K562 (cell line): ENCODE measurements around the gene PRR7. TPM values are rescaled to one million over a fixed set of nuclear protein-coding genes. Genes with fewer than 3 reads are reported as not detected.
A peak's percentile ranks its signal among the peaks of the same experiment; 100 is the strongest.

Source experiments
- CBFB ChIP-seq: sonication (generic); formaldehyde crosslinking; IDR thresholded peaks from 2 replicates; pipeline ENCODE4 v1.4.0; 2020; ENCODE audit warnings: mild to moderate bottlenecking, missing genetic modification reagents
- KHSRP ChIP-seq: fragments of 450-650 bp; IDR thresholded peaks from 2 replicates; pipeline ENCODE4 v1.6.1; 2017
- LEF1 ChIP-seq: fragments of 450-650 bp; IDR thresholded peaks from 2 replicates; pipeline ENCODE4 v1.6.1; 2016; ENCODE audit warnings: mild to moderate bottlenecking
- MEF2A ChIP-seq: IDR thresholded peaks from 2 replicates; pipeline ENCODE4 v1.6.1; 2011; ENCODE audit warnings: low read depth, mild to moderate bottlenecking, low read length, moderate library complexity; ENCODE audit not compliant: control insufficient read depth
- RBM39 ChIP-seq: fragments of 200-400 bp; formaldehyde crosslinking; optimal IDR thresholded peaks from 2 replicates; pipeline ENCODE3; 2018; ENCODE audit warnings: low read depth, low read length
- ZC3H4 ChIP-seq: sonication (generic); formaldehyde crosslinking; IDR thresholded peaks from 2 replicates; pipeline ENCODE4 v1.9.0; 2021; ENCODE audit warnings: missing genetic modification reagents, borderline replicate concordance
- polyA plus RNA-seq, 8 experiments: library from polyadenylated mRNA; depleted of rRNA in 4 of 8; stranded (reverse) in 5 of 8; unstranded in 3 of 8; fragments of >200 nt; fragmentation: Nextera tagmentation in 2 of 8; fragmentation: Illumina TruSeq in 1 of 8; extraction: Ambion mirVana in 2 of 8; extraction: Trizol in 1 of 8; gene quantifications; 2 replicates each; pipeline versions ENCODE4 v1.2.1 to v1.2.3, GENCODE V29; 2011 to 2014; ENCODE audit warnings: inconsistent platforms in 1 of 8, missing spikeins in 1 of 8
- total RNA-seq, 7 experiments: library from RNA; depleted of rRNA in 6 of 7; stranded (reverse); fragments of >200 nt in 6 of 7; fragmentation: Illumina TruSeq in 2 of 7; extraction: Trizol in 2 of 7; gene quantifications; 2 replicates each; pipeline versions ENCODE4 v1.2.1 to v1.2.3, GENCODE V29; 2011 to 2021; ENCODE audit warnings: low replicate concordance in 1 of 7
- TF ChIP-seq, protein P1 (sequence below), 2 experiments: fragments of 450-650 bp; IDR thresholded peaks; 2 replicates each; pipeline ENCODE4 v1.6.1; 2016; ENCODE audit warnings: mild to moderate bottlenecking in 2 of 2, borderline replicate concordance in 1 of 2, low read depth in 1 of 2, moderate library complexity in 1 of 2
- TF ChIP-seq, protein P2 (sequence below): fragments of 450-650 bp; conservative IDR thresholded peaks from 2 replicates; pipeline ENCODE4 v1.6.1; 2016; ENCODE audit warnings: missing genetic modification characterization, low read depth, mild to moderate bottlenecking, missing compliant biosample characterization, moderate library complexity
- TF ChIP-seq, protein P3 (sequence below): fragments of 450-650 bp; IDR thresholded peaks from 2 replicates; pipeline ENCODE4 v1.6.1; 2016; ENCODE audit warnings: mild to moderate bottlenecking
- TF ChIP-seq, protein P4 (sequence below): fragments of 250-450 bp; sonication (Bioruptor Pico); IDR thresholded peaks from 2 replicates; pipeline ENCODE4 v1.8.0; 2021; ENCODE audit warnings: borderline replicate concordance, mild to moderate bottlenecking, moderate library complexity; ENCODE audit not compliant: poor library complexity, severe bottlenecking
- TF ChIP-seq, protein P5 (sequence below): fragments of 250-450 bp; sonication (Bioruptor Pico); IDR thresholded peaks from 2 replicates; pipeline ENCODE4 v1.8.0; 2021; ENCODE audit warnings: moderate library complexity, mild to moderate bottlenecking, inconsistent platforms

The PRR7 gene
- total and polyA plus RNA-seq, 9 of the 15 experiments (the other 6 are each of a cell fraction or from before 2014, with no cell fraction given): 0.80 to 11.3 (median 10.4) TPM; not detected in 4

GRCh38 chr5:177447066-177447610 is 524 bp downstream of the PRR7 start (continued):
- TF ChIP-seq, protein P1, sequence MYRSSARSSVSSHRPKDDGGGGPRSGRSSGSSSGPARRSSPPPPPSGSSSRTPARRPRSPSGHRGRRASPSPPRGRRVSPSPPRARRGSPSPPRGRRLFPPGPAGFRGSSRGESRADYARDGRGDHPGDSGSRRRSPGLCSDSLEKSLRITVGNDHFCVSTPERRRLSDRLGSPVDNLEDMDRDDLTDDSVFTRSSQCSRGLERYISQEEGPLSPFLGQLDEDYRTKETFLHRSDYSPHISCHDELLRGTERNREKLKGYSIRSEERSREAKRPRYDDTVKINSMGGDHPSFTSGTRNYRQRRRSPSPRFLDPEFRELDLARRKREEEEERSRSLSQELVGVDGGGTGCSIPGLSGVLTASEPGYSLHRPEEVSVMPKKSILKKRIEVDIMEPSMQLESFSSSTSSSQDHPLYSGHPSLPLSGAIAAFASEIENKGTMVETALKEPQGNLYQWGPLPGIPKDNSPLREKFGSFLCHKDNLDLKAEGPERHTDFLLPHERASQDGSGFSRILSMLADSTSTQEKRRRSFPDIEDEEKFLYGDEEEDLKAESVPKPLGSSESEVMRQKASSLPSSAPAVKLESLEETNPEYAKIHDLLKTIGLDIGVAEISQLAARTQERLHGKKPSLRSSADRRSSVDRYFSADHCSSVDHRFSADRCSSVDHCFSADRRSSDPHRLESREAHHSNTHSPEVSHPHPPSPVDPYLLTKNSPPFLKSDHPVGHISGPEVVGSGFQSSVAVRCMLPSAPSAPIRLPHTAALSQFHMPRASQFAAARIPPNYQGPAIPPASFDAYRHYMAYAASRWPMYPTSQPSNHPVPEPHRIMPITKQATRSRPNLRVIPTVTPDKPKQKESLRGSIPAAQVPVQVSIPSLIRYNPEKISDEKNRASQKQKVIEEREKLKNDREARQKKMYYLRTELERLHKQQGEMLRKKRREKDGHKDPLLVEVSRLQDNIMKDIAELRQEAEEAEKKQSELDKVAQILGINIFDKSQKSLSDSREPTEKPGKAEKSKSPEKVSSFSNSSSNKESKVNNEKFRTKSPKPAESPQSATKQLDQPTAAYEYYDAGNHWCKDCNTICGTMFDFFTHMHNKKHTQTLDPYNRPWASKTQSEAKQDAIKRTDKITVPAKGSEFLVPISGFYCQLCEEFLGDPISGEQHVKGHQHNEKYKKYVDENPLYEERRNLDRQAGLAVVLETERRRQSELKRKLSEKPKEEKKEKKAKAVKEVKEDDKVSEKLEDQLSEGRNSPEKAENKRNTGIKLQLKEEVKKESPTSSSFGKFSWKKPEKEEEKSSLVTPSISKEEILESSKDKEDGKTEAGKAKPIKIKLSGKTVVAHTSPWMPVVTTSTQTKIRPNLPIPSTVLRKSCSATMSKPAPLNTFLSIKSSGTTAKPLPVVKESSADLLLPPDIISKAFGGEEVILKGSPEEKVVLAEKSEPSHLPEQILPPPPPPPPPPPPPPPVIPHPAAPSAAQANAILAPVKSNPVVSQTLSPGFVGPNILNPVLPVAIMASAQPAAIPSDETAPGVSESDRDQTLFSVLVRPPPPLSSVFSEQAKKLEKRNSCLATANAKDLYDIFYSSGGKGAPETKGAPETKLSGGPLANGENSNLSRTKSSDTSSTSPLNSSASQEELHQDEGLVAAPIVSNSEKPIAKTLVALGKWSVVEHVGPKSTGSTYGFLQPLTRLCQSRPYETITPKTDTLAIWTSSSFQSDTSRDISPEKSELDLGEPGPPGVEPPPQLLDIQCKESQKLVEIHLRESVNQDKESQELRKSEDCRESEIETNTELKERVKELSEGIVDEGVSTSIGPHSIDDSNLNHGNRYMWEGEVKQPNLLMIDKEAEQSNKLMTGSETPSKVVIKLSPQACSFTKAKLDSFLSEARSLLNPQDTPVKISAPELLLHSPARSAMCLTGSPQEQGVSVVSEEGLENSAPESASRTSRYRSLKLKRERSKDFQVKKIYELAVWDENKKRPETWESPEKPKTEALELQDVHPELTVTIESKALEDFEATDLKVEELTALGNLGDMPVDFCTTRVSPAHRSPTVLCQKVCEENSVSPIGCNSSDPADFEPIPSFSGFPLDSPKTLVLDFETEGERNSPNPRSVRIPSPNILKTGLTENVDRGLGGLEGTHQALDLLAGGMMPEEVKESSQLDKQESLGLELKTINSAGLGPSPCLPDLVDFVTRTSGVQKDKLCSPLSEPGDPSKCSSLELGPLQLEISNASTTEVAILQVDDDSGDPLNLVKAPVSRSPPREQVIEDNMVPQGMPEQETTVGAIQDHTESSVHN (IDR thresholded peaks at IDR 0.05; ENCODE audit: borderline replicate concordance in 1 of 2, low read depth in 1 of 2): no peak
- TF ChIP-seq, protein P2, sequence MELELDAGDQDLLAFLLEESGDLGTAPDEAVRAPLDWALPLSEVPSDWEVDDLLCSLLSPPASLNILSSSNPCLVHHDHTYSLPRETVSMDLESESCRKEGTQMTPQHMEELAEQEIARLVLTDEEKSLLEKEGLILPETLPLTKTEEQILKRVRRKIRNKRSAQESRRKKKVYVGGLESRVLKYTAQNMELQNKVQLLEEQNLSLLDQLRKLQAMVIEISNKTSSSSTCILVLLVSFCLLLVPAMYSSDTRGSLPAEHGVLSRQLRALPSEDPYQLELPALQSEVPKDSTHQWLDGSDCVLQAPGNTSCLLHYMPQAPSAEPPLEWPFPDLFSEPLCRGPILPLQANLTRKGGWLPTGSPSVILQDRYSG: no peak
- no peak for TF ChIP-seq CBFB (CRISPR knock-in tag)
- TF ChIP-seq, protein P3, sequence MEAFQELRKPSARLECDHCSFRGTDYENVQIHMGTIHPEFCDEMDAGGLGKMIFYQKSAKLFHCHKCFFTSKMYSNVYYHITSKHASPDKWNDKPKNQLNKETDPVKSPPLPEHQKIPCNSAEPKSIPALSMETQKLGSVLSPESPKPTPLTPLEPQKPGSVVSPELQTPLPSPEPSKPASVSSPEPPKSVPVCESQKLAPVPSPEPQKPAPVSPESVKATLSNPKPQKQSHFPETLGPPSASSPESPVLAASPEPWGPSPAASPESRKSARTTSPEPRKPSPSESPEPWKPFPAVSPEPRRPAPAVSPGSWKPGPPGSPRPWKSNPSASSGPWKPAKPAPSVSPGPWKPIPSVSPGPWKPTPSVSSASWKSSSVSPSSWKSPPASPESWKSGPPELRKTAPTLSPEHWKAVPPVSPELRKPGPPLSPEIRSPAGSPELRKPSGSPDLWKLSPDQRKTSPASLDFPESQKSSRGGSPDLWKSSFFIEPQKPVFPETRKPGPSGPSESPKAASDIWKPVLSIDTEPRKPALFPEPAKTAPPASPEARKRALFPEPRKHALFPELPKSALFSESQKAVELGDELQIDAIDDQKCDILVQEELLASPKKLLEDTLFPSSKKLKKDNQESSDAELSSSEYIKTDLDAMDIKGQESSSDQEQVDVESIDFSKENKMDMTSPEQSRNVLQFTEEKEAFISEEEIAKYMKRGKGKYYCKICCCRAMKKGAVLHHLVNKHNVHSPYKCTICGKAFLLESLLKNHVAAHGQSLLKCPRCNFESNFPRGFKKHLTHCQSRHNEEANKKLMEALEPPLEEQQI: no peak
- TF ChIP-seq, protein P4, sequence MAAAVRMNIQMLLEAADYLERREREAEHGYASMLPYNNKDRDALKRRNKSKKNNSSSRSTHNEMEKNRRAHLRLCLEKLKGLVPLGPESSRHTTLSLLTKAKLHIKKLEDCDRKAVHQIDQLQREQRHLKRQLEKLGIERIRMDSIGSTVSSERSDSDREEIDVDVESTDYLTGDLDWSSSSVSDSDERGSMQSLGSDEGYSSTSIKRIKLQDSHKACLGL (CRISPR knock-in tag): no peak
- TF ChIP-seq ZC3H4 (CRISPR knock-in tag): no peak
- peak; percentile 3 for TF ChIP-seq RBM39
- TF ChIP-seq, protein P5, sequence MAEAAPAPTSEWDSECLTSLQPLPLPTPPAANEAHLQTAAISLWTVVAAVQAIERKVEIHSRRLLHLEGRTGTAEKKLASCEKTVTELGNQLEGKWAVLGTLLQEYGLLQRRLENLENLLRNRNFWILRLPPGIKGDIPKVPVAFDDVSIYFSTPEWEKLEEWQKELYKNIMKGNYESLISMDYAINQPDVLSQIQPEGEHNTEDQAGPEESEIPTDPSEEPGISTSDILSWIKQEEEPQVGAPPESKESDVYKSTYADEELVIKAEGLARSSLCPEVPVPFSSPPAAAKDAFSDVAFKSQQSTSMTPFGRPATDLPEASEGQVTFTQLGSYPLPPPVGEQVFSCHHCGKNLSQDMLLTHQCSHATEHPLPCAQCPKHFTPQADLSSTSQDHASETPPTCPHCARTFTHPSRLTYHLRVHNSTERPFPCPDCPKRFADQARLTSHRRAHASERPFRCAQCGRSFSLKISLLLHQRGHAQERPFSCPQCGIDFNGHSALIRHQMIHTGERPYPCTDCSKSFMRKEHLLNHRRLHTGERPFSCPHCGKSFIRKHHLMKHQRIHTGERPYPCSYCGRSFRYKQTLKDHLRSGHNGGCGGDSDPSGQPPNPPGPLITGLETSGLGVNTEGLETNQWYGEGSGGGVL (CRISPR knock-in tag): no peak
- no peak for TF ChIP-seq LEF1
- no peak for TF ChIP-seq KHSRP
- TF ChIP-seq MEF2A: no peak
